PC-9 (cell line): ENCODE data around the gene KRT16. TPM values are rescaled to one million over a fixed set of nuclear protein-coding genes. Genes with fewer than 3 reads are reported as not detected.

Experiments
- BruUV-seq: library from RNA; stranded (reverse); fragments of 400-500 nt; replicated peaks from 2 replicates; lab custom pipeline; 2021; lab: Mats Ljungman, UMichigan
- CTCF ChIA-PET: fragments of 300-600 bp; sonication (Branson Sonifier 250); formaldehyde crosslinking; loops from one replicate; lab custom pipeline; 2022; ENCODE audit warnings: antibody characterized with exemption; lab: Charles Lee
- POLR2A ChIA-PET: fragments of 300-600 bp; sonication (Branson Sonifier 250); formaldehyde crosslinking; loops from one replicate; lab custom pipeline; 2022; ENCODE audit warnings: antibody characterized with exemption; ENCODE audit not compliant: unreplicated experiment; lab: Charles Lee
- DNase-seq, 2 experiments: peaks; one replicate each; pipeline versions ENCODE4 v3.0.0 to v3.0.0-alpha.2; 2015 to 2022; ENCODE audit warnings: mixed read lengths in 1 of 2
- H2AFZ ChIP-seq: fragments of 200-600 bp; sonication (generic); 2 replicates; pipeline ENCODE4 v1.8.1; 2017; ENCODE audit warnings: antibody characterized with exemption
- H3F3A ChIP-seq: fragments of 200-600 bp; sonication (generic); 2 replicates; pipeline ENCODE4 v1.8.1; 2017; ENCODE audit warnings: antibody characterized with exemption, mild to moderate bottlenecking, low read depth; ENCODE audit not compliant: insufficient read depth
- H3K27ac ChIP-seq: fragments of 200-600 bp; sonication (generic); 2 replicates; pipeline ENCODE4 v1.6.1; 2016; ENCODE audit warnings: mixed run types
- H3K27me3 ChIP-seq: fragments of 200-600 bp; sonication (generic); 2 replicates; pipeline ENCODE4 v1.6.1; 2016; ENCODE audit warnings: low read depth, mixed run types; ENCODE audit not compliant: insufficient read depth
- H3K36me3 ChIP-seq: fragments of 200-600 bp; sonication (generic); 2 replicates; pipeline ENCODE4 v1.6.1; 2016; ENCODE audit warnings: low read depth, mixed run types
- H3K4me1 ChIP-seq: fragments of 200-600 bp; sonication (generic); replicated peaks from 2 replicates; pipeline ENCODE4 v1.6.1; 2016; ENCODE audit warnings: mixed run types; ENCODE audit not compliant: insufficient read depth
- H3K4me2 ChIP-seq: fragments of 200-600 bp; sonication (generic); 2 replicates; pipeline ENCODE4 v1.6.1; 2017; ENCODE audit warnings: mixed run types
- H3K4me3 ChIP-seq: fragments of 200-600 bp; sonication (generic); 2 replicates; pipeline ENCODE4 v1.6.1; 2016; ENCODE audit warnings: mixed run types
- H3K79me2 ChIP-seq: fragments of 200-600 bp; sonication (generic); 2 replicates; pipeline ENCODE4 v1.6.1; 2017; ENCODE audit warnings: low read depth, mixed run types
- H3K9me2 ChIP-seq: fragments of 200-600 bp; sonication (generic); 2 replicates; pipeline ENCODE4 v1.8.1; 2017; ENCODE audit warnings: mild to moderate bottlenecking; ENCODE audit not compliant: insufficient read depth
- H3K9me3 ChIP-seq: fragments of 200-600 bp; sonication (generic); 2 replicates; pipeline ENCODE4 v1.8.1; 2016; ENCODE audit warnings: low read depth; ENCODE audit not compliant: insufficient read depth
- H4K20me1 ChIP-seq: fragments of 200-600 bp; sonication (generic); 2 replicates; pipeline ENCODE4 v1.8.1; 2017; ENCODE audit not compliant: insufficient read depth
- EZH2 ChIP-seq: fragments of 200-600 bp; sonication (generic); IDR thresholded peaks from 2 replicates; pipeline ENCODE4 v1.8.0; 2017; ENCODE audit warnings: antibody characterized with exemption, low read depth
- intact Hi-C: fragments of 100-400 bp; cut with micrococcal nuclease; formaldehyde crosslinking; loops from one replicate; pipeline ENCODE4 v1.10.0; 2022; ENCODE audit not compliant: unreplicated experiment
- total RNA-seq: library from RNA; stranded (reverse); gene quantifications from 2 replicates; pipeline ENCODE4 v1.2.3, GENCODE V29; 2021
- TF ChIP-seq, protein P1 (sequence below): fragments of 200-600 bp; sonication (generic); conservative IDR thresholded peaks from 2 replicates; pipeline ENCODE4 v1.6.1; 2017; ENCODE audit warnings: mixed run types, antibody characterized with exemption, mild to moderate bottlenecking, moderate library complexity

The KRT16 gene
- total RNA-seq, 1 experiment from 2014 or later, result 41.7 TPM

DNA sequence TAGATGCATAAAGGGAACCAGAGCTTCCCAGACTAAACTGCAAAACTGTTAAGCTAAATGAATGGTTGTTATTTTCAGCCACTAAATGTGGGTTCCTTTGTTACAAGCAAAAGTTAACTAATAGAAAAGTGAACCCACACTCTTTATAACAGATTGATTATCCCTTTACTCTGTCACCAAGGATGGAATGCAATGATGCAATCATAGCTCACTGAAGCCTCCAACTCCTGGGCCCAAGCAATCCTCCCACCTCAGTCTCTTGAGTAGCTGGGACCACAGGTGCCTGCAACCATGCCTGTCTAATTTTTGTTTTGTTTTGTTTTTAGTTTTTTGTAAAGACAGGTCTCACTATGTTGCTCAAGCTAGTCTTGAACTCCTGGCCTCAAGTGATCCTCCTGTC is 47.2 kb downstream of the KRT16 start:
- intact Hi-C loops, result no loop called here

DNA sequence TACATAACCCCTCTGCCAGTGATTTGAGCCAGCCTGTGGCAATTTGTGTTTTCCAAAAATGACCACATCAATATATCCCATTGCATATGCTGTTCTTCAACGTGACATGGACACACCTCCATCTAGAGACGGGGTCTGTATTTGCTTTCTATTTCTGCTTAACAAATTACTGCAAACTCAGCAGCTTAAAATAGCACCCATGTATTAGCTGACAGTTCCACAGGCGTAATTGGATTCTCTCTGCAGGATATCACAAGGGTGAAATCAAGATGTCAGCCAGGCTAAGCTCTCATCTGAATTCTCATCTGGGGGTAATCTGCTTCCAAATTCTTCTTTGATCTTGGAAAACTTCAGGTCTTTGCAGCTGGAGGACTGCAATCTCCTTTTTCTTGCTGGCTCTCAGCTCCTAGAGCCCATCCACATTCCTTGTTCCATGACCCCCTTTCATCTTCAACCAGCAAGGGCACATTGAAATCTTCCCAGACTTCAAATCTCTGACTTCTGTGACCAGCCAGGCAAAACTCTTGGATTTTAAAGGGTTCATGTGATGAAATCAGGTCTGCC is 48.9 kb downstream of the KRT16 start:
- CTCF ChIA-PET, result no interaction called here
- DNase-seq, result no peak
- BruUV-seq, result no TSS peak

More for the DNA sequence above, 47.2 kb downstream of the KRT16 start:
- Histone ChIP-seq H3K4me3 (no peak overlapping the region), H3F3A (no peaks in the 10 kb centered on the region), H3K4me1 (no peaks in the 10 kb centered on the region), H3K27me3 (no peaks in the 10 kb centered on the region), H3K79me2 (no peaks in the 10 kb centered on the region), H3K9me3 (no peaks in the 10 kb centered on the region), H3K4me2 (no peak overlapping the region), H2AFZ (no peak overlapping the region), H3K36me3 (no peaks in the 10 kb centered on the region), H4K20me1 (no peaks in the 10 kb centered on the region), H3K27ac (no peak overlapping the region), H3K9me2 (no peaks in the 10 kb centered on the region)
- TF ChIP-seq, protein P1, sequence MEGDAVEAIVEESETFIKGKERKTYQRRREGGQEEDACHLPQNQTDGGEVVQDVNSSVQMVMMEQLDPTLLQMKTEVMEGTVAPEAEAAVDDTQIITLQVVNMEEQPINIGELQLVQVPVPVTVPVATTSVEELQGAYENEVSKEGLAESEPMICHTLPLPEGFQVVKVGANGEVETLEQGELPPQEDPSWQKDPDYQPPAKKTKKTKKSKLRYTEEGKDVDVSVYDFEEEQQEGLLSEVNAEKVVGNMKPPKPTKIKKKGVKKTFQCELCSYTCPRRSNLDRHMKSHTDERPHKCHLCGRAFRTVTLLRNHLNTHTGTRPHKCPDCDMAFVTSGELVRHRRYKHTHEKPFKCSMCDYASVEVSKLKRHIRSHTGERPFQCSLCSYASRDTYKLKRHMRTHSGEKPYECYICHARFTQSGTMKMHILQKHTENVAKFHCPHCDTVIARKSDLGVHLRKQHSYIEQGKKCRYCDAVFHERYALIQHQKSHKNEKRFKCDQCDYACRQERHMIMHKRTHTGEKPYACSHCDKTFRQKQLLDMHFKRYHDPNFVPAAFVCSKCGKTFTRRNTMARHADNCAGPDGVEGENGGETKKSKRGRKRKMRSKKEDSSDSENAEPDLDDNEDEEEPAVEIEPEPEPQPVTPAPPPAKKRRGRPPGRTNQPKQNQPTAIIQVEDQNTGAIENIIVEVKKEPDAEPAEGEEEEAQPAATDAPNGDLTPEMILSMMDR, result no peak
- no peak for TF ChIP-seq EZH2
- POLR2A ChIA-PET, result interaction anchor here (0.6 to 0.7 kb wide), 2 partner anchors 14 to 500 kb away, joined by 3 to 24 read pairs; no protein-coding TSS in a partner anchor
- BruUV-seq, result no TSS peak
- CTCF ChIA-PET, result no interaction called here
- no peak for DNase-seq

DNA sequence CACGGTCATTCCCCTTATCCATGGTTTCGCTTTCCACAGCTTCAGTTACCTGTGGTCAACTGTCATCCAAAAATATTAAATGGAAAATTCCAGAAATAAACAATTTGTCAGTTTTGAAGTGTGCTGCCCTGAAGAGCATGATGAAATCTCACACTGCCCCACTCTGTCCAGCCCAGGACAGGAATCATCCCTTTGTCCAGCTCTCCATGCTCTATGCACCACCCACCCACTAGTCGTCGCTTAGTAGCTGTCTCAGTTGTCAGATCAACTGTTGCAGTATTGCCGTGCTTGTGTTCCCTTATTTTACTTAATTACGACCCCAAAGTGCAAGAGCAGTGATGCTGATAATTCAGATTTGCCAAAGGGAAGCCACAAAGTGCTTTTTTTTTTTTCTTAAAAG is 51.0 kb downstream of the KRT16 start:
- H3K9me3 ChIP-seq, result no peaks in the 10 kb centered on the region
- intact Hi-C loops, result no loop called here
- peaks cover 12% of the 10 kb centered on the region for H3K4me1 ChIP-seq
- H3K36me3 ChIP-seq, result no peaks in the 10 kb centered on the region
- no peaks in the 10 kb centered on the region for H4K20me1 ChIP-seq
- POLR2A ChIA-PET, result no interaction called here
- no peak overlapping the region for H3K27ac ChIP-seq
- no peak overlapping the region for H3K4me2 ChIP-seq
- H3K4me3 ChIP-seq, result no peak overlapping the region
- TF ChIP-seq, protein P1, result no peak
- no peak for TF ChIP-seq EZH2
- no TSS peak for BruUV-seq
- H2AFZ ChIP-seq, result no peak overlapping the region
- no peaks in the 10 kb centered on the region for H3K79me2 ChIP-seq
- no peaks in the 10 kb centered on the region for H3K27me3 ChIP-seq
- no peaks in the 10 kb centered on the region for H3K9me2 ChIP-seq
- H3F3A ChIP-seq, result peaks cover 4% of the 10 kb centered on the region; the same call in 1 of the 2 replicates
- CTCF ChIA-PET, result no interaction called here
- no peak for DNase-seq

More for the DNA sequence above, 48.9 kb downstream of the KRT16 start:
- Histone ChIP-seq H3K4me1 (peaks cover 12% of the 10 kb centered on the region), H3K4me2 (no peak overlapping the region), H3K36me3 (no peaks in the 10 kb centered on the region), H3K9me3 (no peaks in the 10 kb centered on the region), H3K27ac (no peak overlapping the region), H3F3A (peaks cover 4% of the 10 kb centered on the region; the same call in 1 of the 2 replicates), H3K4me3 (no peak overlapping the region), H3K79me2 (no peaks in the 10 kb centered on the region), H2AFZ (no peak overlapping the region), H3K9me2 (no peaks in the 10 kb centered on the region), H3K27me3 (no peaks in the 10 kb centered on the region), H4K20me1 (no peaks in the 10 kb centered on the region)
- intact Hi-C loops, result no loop called here
- POLR2A ChIA-PET, result no interaction called here
- TF ChIP-seq, protein P1, result no peak
- TF ChIP-seq EZH2, result no peak

Other genes with a start within 250 kb of the KRT16 start
- not detected in 2 replicates for gene KRT33B, start 243.0 kb downstream of the KRT16 start, total RNA-seq
- gene KRT34, start 230.5 kb downstream of the KRT16 start, total RNA-seq, result 0.45 and 1.4 TPM in 2 replicates
- not detected in 2 replicates for gene KRT31, start 215.2 kb downstream of the KRT16 start, total RNA-seq
- not detected in 2 replicates for gene KRT37, start 188.2 kb downstream of the KRT16 start, total RNA-seq
- gene KRT38, start 171.8 kb downstream of the KRT16 start, total RNA-seq, result not detected in 2 replicates
- not detected in 2 replicates for gene KRT32, start 145.4 kb downstream of the KRT16 start, total RNA-seq
- not detected in 2 replicates for gene KRT35, start 131.6 kb downstream of the KRT16 start, total RNA-seq
- not detected in 2 replicates for gene KRT36, start 122.9 kb downstream of the KRT16 start, total RNA-seq
- gene KRT13, start 107.2 kb downstream of the KRT16 start, total RNA-seq, result 606 and 1,548 TPM in 2 replicates
- 41.9 and 49.9 TPM in 2 replicates for gene KRT15, start 93.9 kb downstream of the KRT16 start, total RNA-seq
- gene KRT19, start 84.5 kb downstream of the KRT16 start, total RNA-seq, result 1,811 and 2,277 TPM in 2 replicates
- gene KRT9, start 40.7 kb downstream of the KRT16 start, total RNA-seq, result 0.55 and 0.73 TPM in 2 replicates
- 2.2 and 2.5 TPM in 2 replicates for gene KRT14, start 25.9 kb downstream of the KRT16 start, total RNA-seq
- 29.0 and 80.8 TPM in 2 replicates for gene KRT17, start 11.8 kb upstream of the KRT16 start, total RNA-seq
- 775 and 874 TPM in 2 replicates for gene EIF1, start 76.1 kb upstream of the KRT16 start, total RNA-seq
- 0.87 TPM in 1 of 2 replicates, not detected in the other for gene GAST, start 99.6 kb upstream of the KRT16 start, total RNA-seq
- gene HAP1, start 121.9 kb upstream of the KRT16 start, total RNA-seq, result 1.1 and 2.2 TPM in 2 replicates
- 259 TPM in 2 replicates for gene JUP, start 173.9 kb upstream of the KRT16 start, total RNA-seq
- gene P3H4, start 199.2 kb upstream of the KRT16 start, total RNA-seq, result 26.8 and 34.0 TPM in 2 replicates
- gene FKBP10, start 200.2 kb upstream of the KRT16 start, total RNA-seq, result 143 and 164 TPM in 2 replicates
- 48.8 and 51.1 TPM in 2 replicates for gene NT5C3B, start 223.5 kb upstream of the KRT16 start, total RNA-seq
- gene KLHL10, start 225.1 kb upstream of the KRT16 start, total RNA-seq, result not detected in 2 replicates